ENCODE data around the gene ANO10.

Gene ANO10

DNA sequence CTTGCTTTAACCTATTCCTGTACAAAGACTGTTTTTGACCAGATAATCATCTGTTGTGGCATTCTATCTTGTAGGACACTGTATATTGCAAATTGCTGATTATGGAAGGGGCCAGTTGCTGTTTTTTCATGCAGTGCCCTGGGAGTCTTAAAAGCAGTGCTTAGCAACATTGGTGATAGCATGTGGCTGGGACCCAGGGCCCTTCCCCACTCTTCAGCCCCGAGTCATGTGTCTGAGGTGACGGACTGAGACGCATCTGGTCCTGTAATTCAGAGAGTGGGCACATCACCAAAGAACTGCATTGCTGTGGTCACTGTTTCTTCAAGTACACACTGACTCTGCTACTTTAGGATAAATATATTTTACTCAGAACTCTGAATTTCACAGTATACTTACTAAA lies 272.1 kb downstream of the ANO10 start:
- no peak for TF ChIP-seq SUZ12 (IDR thresholded peaks at IDR 0.05; ENCODE audit: extremely low read depth, insufficient read depth, insufficient read length)
- TF ChIP-seq YY1 (IDR thresholded peaks at IDR 0.05; ENCODE audit: insufficient read depth, insufficient read length), result no peak
- Histone ChIP-seq H3K4me3 (ENCODE audit: insufficient read length, low read depth) (no peak overlapping the region), H3K9ac (ENCODE audit: insufficient read length, low read depth) (no peak overlapping the region), H3K36me3 (ENCODE audit: insufficient read depth, insufficient read length, low read length) (peaks cover 47% of the 10 kb centered on the region), H3K27me3 (ENCODE audit: insufficient read depth, insufficient read length) (no peaks in the 10 kb centered on the region), H3K4me1 (ENCODE audit: insufficient read depth, insufficient read length) (no peaks in the 10 kb centered on the region), H3K9me3 (ENCODE audit: insufficient read depth, low read length) (0 out of 2 replicates have a peak, but pooled peaks cover 7% of the 10 kb centered on the region)
- DNase-seq (ENCODE audit: low read depth, low spot score), result no peak

- TF ChIP-seq SUZ12 (IDR thresholded peaks at IDR 0.05; ENCODE audit: extremely low read depth, insufficient read depth, insufficient read length), result no peak
- no peak for DNase-seq (ENCODE audit: low read depth, low spot score)
- 0 out of 2 replicates have a peak, but pooled peaks cover 7% of the 10 kb centered on the region for H3K9me3 ChIP-seq (ENCODE audit: insufficient read depth, low read length)
- H3K9ac ChIP-seq (ENCODE audit: insufficient read length, low read depth), result no peak overlapping the region
- H3K27me3 ChIP-seq (ENCODE audit: insufficient read depth, insufficient read length), result no peaks in the 10 kb centered on the region
- H3K4me1 ChIP-seq (ENCODE audit: insufficient read depth, insufficient read length), result no peaks in the 10 kb centered on the region
- H3K4me3 ChIP-seq (ENCODE audit: insufficient read length, low read depth), result no peak overlapping the region
- H3K36me3 ChIP-seq (ENCODE audit: insufficient read depth, insufficient read length, low read length), result peaks cover 53% of the 10 kb centered on the region
These were observed 272.8 kb downstream of the ANO10 start for GRCh38 chr3:43348852-43349574.

DNA sequence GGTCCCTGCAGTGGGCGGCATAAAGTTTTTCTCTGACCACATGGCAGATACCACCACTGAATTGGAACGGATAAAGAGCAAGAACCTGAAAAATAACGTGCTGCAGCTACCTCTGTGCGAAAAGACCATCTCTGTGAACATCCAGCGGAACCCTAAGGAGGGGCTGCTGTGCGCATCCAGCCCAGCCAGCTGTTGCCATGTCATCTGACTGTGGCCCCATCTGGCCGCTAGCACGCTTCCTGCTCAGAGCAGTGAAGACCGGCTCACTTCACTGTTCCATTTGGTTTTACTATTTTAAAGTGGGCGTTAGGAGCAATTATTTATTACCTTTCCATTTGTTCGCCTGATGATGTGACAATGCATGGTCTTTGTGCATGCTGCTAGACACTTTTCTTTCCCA lies 273.5 kb downstream of the ANO10 start:
- no peak for DNase-seq (ENCODE audit: low read depth, low spot score)
- Histone ChIP-seq H3K4me1 (ENCODE audit: insufficient read depth, insufficient read length) (no peaks in the 10 kb centered on the region), H3K36me3 (ENCODE audit: insufficient read depth, insufficient read length, low read length) (peaks cover 60% of the 10 kb centered on the region), H3K9ac (ENCODE audit: insufficient read length, low read depth) (no peak overlapping the region), H3K4me3 (ENCODE audit: insufficient read length, low read depth) (no peak overlapping the region), H3K27me3 (ENCODE audit: insufficient read depth, insufficient read length) (no peaks in the 10 kb centered on the region), H3K9me3 (ENCODE audit: insufficient read depth, low read length) (0 out of 2 replicates have a peak, but pooled peaks cover 1% of the 10 kb centered on the region)
- no peak for TF ChIP-seq YY1 (IDR thresholded peaks at IDR 0.05; ENCODE audit: insufficient read depth, insufficient read length)
- TF ChIP-seq ZNF274 (IDR thresholded peaks at IDR 0.05; ENCODE audit: low read depth, low read length), result no peak
- TF ChIP-seq SUZ12 (IDR thresholded peaks at IDR 0.05; ENCODE audit: extremely low read depth, insufficient read depth, insufficient read length), result no peak

DNA sequence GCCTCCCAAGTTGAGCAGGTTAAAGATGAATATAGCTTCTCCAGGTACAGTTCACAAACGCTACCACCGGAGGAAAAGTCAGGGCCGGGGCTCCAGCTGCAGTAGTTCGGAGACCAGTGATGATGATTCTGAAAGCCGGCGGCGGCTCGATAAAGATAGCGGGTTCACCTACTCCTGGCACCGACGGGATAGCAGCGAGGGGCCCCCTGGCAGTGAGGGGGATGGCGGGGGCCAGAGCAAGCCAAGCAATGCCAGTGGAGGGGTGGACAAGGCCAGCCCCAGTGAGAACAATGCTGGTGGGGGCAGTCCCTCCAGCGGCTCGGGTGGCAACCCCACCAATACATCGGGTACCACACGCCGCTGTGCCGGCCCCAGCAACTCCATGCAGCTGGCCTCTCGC lies 274.0 kb downstream of the ANO10 start:
- DNase-seq (ENCODE audit: low read depth, low spot score), result no peak
- Histone ChIP-seq H3K4me1 (ENCODE audit: insufficient read depth, insufficient read length) (no peaks in the 10 kb centered on the region), H3K36me3 (ENCODE audit: insufficient read depth, insufficient read length, low read length) (peaks cover 66% of the 10 kb centered on the region), H3K4me3 (ENCODE audit: insufficient read length, low read depth) (no peak overlapping the region), H3K9me3 (ENCODE audit: insufficient read depth, low read length) (no peaks in the 10 kb centered on the region), H3K27me3 (ENCODE audit: insufficient read depth, insufficient read length) (no peaks in the 10 kb centered on the region), H3K9ac (ENCODE audit: insufficient read length, low read depth) (no peak overlapping the region)
- no peak for TF ChIP-seq ZNF274 (IDR thresholded peaks at IDR 0.05; ENCODE audit: low read depth, low read length)
- TF ChIP-seq SUZ12 (IDR thresholded peaks at IDR 0.05; ENCODE audit: extremely low read depth, insufficient read depth, insufficient read length), result no peak
- no peak for TF ChIP-seq YY1 (IDR thresholded peaks at IDR 0.05; ENCODE audit: insufficient read depth, insufficient read length)

- Histone ChIP-seq H3K36me3 (ENCODE audit: insufficient read depth, insufficient read length, low read length) (peaks cover 70% of the 10 kb centered on the region), H3K4me1 (ENCODE audit: insufficient read depth, insufficient read length) (no peaks in the 10 kb centered on the region)
These were observed 274.6 kb downstream of the ANO10 start for GRCh38 chr3:43346978-43347749.

DNA sequence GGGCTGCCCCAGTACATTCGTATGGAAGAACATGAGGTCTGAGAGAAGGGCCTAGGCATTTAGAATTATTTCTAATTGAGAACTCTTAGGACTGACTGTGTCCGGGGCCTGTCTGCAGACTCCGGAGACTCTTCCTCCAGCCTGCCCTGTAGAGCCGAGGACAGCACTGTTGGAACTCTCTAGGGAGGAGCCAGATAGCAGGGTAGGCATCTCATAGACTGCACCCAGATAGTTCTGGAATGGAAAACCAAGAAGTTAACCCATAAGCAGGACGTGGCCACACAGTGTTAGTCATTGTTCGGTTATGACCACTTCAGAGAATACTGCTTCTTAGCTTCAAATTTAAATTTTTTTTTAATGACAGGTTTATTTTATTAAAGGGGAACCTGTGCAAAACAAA lies 275.9 kb downstream of the ANO10 start:
- Histone ChIP-seq H3K36me3 (ENCODE audit: insufficient read depth, insufficient read length, low read length) (peaks cover 76% of the 10 kb centered on the region), H3K27me3 (ENCODE audit: insufficient read depth, insufficient read length) (no peaks in the 10 kb centered on the region), H3K4me1 (ENCODE audit: insufficient read depth, insufficient read length) (no peaks in the 10 kb centered on the region), H3K9me3 (ENCODE audit: insufficient read depth, low read length) (no peaks in the 10 kb centered on the region), H3K4me3 (ENCODE audit: insufficient read length, low read depth) (no peak overlapping the region), H3K9ac (ENCODE audit: insufficient read length, low read depth) (no peak overlapping the region)
- DNase-seq (ENCODE audit: low read depth, low spot score), result no peak
- TF ChIP-seq SUZ12 (IDR thresholded peaks at IDR 0.05; ENCODE audit: extremely low read depth, insufficient read depth, insufficient read length) (no peak), YY1 (IDR thresholded peaks at IDR 0.05; ENCODE audit: insufficient read depth, insufficient read length) (no peak), ZNF274 (IDR thresholded peaks at IDR 0.05; ENCODE audit: low read depth, low read length) (no peak)

More at GRCh38 chr3:43346978-43347749, 274.6 kb downstream of the ANO10 start:
- Histone ChIP-seq H3K4me3 (ENCODE audit: insufficient read length, low read depth) (no peak overlapping the region), H3K9ac (ENCODE audit: insufficient read length, low read depth) (no peak overlapping the region), H3K9me3 (ENCODE audit: insufficient read depth, low read length) (no peaks in the 10 kb centered on the region), H3K27me3 (ENCODE audit: insufficient read depth, insufficient read length) (no peaks in the 10 kb centered on the region)
- DNase-seq (ENCODE audit: low read depth, low spot score), result no peak
- TF ChIP-seq YY1 (IDR thresholded peaks at IDR 0.05; ENCODE audit: insufficient read depth, insufficient read length), result no peak
- TF ChIP-seq SUZ12 (IDR thresholded peaks at IDR 0.05; ENCODE audit: extremely low read depth, insufficient read depth, insufficient read length), result no peak

- DNase-seq (ENCODE audit: low read depth, low spot score), result no peak
- Histone ChIP-seq H3K4me1 (ENCODE audit: insufficient read depth, insufficient read length) (no peaks in the 10 kb centered on the region), H3K27me3 (ENCODE audit: insufficient read depth, insufficient read length) (no peaks in the 10 kb centered on the region), H3K9ac (ENCODE audit: insufficient read length, low read depth) (no peak overlapping the region), H3K36me3 (ENCODE audit: insufficient read depth, insufficient read length, low read length) (peaks cover 80% of the 10 kb centered on the region), H3K4me3 (ENCODE audit: insufficient read length, low read depth) (no peak overlapping the region), H3K9me3 (ENCODE audit: insufficient read depth, low read length) (no peaks in the 10 kb centered on the region)
- TF ChIP-seq SUZ12 (IDR thresholded peaks at IDR 0.05; ENCODE audit: extremely low read depth, insufficient read depth, insufficient read length) (no peak), YY1 (IDR thresholded peaks at IDR 0.05; ENCODE audit: insufficient read depth, insufficient read length) (no peak)
These were observed 276.6 kb downstream of the ANO10 start for GRCh38 chr3:43345246-43345645.

All from NT2/D1 (cell line).